D341Med (cell line): ENCODE results near the gene ADGRD1.
A peak's percentile ranks its signal among the peaks of the same experiment; 100 is the strongest.

Source experiments
- DNase-seq: peaks from one replicate; pipeline ENCODE4 v3.0.0; 2012; ENCODE audit warnings: low spot score

ADGRD1 gene

DNA sequence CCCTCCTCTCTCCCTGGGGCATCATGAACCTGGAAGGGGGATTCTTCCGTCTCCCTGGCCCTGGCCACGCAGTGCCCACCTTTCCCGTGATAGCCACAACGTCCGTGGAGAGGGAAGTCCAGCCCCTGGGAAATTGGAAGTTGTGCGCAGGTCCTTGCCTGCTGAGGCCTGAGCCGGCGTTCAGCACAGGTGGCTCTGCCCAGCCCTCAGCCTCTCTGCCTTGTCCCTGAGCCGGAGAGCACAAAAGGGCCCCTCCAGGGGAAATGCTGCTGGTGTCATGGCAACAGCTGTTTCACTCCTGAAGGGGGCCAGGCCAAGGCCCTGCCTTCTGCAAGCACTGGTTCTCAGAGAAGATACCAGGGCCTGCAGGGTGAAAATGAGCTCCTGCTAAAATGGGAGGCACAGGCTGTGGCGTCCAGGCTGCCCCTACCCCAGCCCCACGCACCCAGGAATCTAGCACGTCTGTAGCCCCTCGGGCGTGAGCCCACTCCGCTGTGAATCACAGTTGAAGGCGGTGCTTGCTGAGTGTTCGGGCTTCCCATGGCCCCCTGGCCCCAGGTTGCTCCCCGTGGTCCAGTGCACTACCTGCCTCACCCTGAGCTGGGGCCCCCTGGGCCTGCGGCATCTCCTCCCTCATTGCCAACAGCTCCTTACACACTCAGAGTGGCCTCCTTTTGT lies 149.4 kb downstream of the ADGRD1 start:
- no peak for DNase-seq

DNA sequence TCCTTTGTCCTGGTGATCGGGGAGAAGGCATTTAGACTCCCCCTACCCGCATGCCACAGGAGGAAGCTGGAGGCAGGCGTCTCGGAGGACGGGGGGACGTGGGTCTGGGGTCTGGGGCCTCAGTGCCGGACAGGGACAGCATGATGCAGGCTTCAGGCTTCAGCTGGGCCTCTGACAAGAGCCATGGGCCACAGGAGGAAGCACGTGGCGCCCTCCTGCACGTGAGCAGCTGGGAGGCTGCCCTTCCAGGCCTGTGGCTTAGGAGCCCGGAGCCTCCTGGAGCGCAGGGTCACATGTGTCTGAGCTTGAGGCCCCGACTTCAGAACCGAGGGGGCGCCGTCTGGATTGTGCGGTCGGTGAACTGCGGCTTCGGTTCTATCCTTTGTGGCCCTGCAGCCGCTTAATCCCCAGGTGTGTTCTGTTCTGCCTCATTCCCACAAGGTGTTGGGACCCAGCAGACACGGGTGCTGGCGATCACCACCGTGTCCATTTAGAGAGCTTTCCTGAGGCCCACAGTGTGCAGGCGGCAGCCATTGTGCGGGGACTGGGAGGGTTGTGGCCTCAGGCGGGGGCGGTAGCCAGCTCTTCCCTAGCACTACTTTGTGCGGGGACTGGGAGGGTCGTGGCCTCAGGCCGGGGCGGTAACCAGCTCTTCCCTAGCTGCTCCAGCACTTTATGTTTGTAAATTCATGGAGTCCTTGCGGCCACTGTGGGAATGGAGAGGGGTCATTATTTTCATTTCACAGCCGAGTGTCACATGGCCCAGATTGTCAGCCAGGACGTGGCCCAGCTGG lies 150.2 kb downstream of the ADGRD1 start:
- no peak for DNase-seq

- peak; percentile 85 for DNase-seq
Observed at GRCh38 chr12:131104463-131105350, 151.0 kb downstream of the ADGRD1 start.

- DNase-seq = no peak
Observed at GRCh38 chr12:131105351-131105735, 151.6 kb downstream of the ADGRD1 start.

DNA sequence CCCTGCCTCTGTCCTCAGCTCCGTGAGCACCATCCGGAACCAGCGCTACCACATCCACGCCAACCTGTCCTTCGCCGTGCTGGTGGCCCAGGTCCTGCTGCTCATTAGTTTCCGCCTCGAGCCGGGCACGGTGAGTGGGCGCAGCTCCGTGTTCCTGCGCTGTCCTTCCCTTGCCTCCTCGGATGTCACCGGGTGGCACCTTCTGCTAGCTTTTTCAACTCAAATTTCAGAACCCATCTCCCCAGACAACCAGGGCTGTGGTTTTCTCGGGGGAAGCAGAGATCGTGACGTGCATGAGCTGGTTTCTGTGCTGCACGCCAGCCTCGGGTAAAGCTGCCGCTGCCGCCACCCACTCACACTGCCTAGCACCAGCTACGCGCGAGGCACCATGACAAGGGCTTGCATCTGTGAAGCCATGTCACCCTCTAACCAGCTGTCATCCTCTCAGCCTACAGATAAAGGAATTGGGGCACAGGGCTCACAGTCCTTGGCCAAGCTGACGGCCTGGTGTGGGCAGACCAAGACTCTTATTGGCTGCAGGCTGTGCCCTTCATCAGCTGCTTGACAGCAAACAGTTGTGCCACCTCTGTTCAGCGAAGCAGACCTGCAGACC lies 152.1 kb downstream of the ADGRD1 start:
- no peak for DNase-seq

- DNase-seq = no peak
Observed at GRCh38 chr12:131106349-131106941, 152.7 kb downstream of the ADGRD1 start.

DNA sequence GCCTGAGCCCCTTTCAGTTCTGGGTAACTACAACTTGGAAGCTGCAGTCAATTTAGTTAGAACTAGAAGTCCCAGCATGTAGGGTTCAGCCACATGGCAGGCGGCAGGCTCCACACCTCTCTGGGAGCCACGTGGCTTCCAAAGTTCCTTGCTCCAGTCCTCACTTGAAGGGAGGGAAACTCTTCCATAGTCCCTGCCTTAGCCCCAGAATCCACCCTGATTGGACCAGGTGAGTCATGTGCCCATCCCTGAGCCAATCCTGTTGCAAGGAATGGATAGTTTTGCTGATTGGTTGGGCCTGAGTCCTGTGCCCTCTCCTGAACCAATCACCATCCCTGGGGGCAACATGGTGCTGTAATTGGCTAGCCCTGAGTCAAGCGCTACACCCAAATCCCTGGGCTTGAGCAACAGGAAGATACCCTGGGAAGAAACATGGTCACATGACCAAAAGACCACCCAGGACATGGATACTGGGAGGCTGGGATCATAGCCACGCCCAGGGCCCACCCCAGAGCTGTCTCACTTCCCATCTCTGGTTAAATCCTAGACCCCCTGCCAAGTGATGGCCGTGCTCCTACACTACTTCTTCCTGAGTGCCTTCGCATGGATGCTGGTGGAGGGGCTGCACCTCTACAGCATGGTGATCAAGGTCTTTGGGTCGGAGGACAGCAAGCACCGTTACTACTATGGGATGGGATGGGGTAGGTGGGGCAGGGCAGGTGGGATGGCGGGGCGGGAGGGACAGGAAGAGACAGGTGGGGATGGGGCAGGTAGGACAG lies 154.7 kb downstream of the ADGRD1 start:
- DNase-seq = no peak

GRCh38 chr12:131111446-131111845 lies 157.7 kb downstream of the ADGRD1 start:
- no peak for DNase-seq

GRCh38 chr12:131112021-131112420 lies 158.3 kb downstream of the ADGRD1 start:
- DNase-seq = no peak

- DNase-seq = no peak
Observed at GRCh38 chr12:131112700-131113290, 159.1 kb downstream of the ADGRD1 start.

DNA sequence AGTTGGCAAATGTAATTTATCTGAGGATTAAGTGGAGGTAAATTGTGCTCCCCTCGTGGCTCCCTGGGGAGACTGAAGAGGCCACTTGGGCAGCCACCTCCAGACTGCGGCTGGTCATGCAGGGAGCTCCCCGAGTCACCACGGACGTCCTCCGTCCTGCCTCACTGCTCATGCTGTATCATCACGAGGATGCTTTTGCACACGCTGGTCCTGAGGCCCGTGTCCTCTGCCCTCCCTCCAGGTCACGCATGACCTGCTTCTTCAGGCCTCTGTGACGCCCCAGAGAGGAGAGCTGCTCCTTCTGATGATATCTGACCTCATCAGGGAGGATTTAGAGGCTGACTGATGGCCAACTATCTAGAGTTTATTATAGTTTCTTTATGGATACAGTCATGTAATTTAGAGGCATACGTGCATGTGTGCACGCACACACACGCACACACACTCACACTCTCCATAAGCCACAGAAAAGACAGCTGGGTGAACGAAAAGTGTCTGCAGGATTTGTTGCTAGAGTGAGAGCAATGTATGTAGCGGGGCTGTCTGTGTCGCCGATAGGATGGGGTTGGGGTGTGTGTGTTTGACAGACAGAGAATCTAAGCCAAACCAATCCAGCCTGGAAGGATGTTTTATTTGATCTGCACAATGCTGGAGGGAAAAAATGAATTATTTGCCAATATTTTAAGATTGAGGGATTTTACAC lies 160.0 kb downstream of the ADGRD1 start:
- no peak for DNase-seq

DNA sequence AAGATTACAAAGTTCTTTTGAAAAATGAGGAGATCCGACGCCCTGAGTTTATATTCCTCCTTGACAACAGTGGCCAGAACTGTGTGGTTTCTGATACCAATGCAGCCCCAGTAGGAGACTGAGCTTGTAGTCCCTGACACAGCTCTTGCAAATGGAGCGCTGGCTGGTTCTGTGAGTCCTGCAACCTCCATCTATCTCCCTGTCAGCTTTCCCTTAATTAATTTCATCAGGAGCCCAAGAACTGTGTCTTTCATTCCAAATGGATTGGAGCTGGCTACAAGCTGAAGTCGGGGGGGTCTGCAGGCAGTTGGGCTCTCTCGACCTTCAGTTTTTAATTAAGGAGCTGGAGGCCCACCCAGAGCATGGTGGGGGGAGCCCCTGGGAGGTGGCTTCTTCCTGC lies 160.6 kb downstream of the ADGRD1 start:
- no peak for DNase-seq

GRCh38 chr12:131114942-131115584 lies 161.4 kb downstream of the ADGRD1 start:
- no peak for DNase-seq

DNA sequence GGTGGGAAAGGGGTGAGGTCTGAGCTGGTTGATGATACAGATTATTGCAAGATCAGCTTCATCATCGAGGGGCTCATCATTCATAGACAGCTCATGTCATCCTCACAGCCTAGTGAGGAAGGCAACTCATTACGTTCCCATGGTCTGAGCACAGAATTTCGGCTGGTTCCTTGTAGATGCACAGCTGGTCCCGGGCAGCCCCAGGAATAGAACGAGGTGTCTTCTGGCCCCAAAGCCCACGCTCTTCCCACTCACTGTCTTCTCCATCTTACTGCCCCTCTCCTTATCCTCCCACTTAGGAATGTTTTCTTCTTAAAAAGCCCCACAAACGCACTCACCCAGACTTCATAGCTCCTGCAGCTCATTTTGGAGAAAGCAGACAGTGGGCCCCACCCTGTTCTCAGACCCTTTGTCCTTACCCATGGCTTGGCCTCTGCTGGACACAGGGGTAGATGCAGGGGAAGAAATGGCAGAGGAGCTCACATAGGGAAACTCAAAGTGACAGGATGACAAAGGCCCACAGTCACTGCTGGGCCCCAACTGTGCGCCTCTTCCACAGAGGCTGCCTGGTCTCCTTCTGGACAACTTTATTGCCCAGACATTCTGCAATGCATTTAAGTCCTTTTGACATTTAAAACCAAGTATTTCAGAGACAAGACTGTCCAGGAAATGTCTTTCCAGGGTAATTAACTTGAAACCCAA lies 162.2 kb downstream of the ADGRD1 start:
- no peak for DNase-seq

DNA sequence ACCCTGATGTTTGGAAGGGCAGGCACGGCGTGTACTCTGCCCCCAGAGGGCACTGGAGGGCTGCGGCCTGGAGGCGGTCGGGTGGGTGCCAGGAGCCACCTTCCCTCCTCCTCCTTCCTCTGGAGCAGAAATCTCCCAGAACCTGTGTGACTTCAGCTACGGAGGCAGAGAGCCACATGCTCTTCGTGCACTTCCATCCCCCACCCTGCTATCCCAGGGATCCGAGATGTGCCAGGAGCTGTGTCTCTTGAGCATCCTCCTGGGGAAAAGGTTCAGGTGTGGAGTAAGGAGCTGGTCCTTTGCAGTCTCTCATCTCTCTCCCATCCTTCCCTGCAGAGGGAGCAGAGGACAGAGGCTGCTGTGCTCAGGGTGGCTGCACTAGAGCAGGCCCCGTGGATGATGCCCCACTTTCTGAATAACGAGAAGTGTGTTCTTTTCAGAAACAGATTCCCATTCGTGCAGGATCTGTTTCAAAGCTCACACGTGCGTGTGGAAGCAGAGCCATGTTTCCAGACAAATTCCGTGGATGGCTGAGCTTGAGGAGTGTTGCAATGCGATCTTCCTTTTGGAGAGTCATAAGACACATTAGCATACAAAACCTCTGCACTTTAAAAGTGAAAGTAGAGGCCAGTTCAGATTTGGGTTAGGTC lies 162.9 kb downstream of the ADGRD1 start:
- peak; percentile 62 for DNase-seq

DNA sequence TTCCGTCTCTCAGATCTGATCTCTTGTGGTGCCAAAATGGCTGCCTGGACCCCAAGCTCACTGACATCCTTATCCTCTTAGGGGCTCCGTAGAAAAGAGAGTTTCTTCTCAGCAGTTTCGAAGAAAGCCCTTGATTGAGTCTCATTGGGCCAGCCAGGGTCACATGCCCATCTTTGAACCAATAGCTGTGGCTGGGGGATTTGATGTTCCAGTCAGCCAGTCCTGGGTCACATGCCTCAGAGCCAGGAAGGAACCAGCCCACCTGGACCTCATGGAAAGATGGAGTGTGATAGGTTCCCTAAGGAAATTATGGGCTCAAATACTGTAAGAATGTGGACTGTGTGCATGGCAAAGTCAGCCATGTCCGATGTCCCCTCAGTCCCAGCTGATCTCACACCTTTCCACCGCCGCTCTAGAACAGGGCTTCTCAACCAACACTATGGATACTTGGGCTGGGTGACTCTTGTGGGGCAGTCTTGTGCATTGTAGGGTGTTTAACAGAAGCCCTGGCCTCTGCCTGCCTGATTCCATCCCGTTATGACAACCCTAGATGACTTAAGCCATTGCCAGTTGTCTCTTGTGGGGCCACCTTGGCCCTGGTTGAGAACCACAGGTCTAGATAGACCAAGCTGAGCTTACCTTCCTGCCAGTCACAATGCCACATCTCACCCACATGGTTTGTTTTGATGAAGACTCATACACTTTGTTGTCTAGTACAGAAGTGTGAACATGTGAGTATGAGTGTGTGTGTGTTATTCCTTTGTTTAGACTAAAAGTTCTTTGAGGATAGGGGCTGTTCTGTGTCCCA lies 163.9 kb downstream of the ADGRD1 start:
- DNase-seq = no peak

- DNase-seq = no peak
Observed at GRCh38 chr12:131118371-131118770, 164.7 kb downstream of the ADGRD1 start.
